ENCODE data around the gene CTNNA3. TPM values are rescaled to one million over a fixed set of nuclear protein-coding genes. Genes with fewer than 3 reads are reported as not detected.

Gene CTNNA3
- total and polyA plus RNA-seq, 4 experiments from 2014 or later: not detected

- H3K27me3 ChIP-seq (ENCODE audit: insufficient read depth, low read length): no peaks in the 10 kb centered on the region
- DNase-seq: no peak
- Mint-ChIP-seq H3K36me3 (no peaks in the 10 kb centered on the region), H3K4me1 (no peaks in the 10 kb centered on the region), H3K4me3 (no peak overlapping the region), H3K27me3 (no peaks in the 10 kb centered on the region), H3K27ac (no peak overlapping the region), H3K9me3 (peaks cover 2 to 9% (median 4%) of the 10 kb centered on the region in 8 donors)
- no peaks in the 10 kb centered on the region for H3K9me3 ChIP-seq (ENCODE audit: control insufficient read depth in 1 of 2, low read length in 2 of 2)
- no peak overlapping the region for H3K4me3 ChIP-seq (ENCODE audit: low read length in 2 of 2)
- intact Hi-C loops (cut with micrococcal nuclease): no loop called here
- no peak overlapping the region for H3K27ac ChIP-seq (ENCODE audit: low read depth, low read length)
- ChIA-PET CTCF (ENCODE audit: partially characterized antibody) (no interaction called here), POLR2A (ENCODE audit: partially characterized antibody) (no interaction called here)
- H3K36me3 ChIP-seq (ENCODE audit: insufficient read depth, low read length): no peaks in the 10 kb centered on the region
- no peaks in the 10 kb centered on the region for H3K4me1 ChIP-seq (ENCODE audit: insufficient read depth, low read length)
These were observed 1238.4 kb downstream of the CTNNA3 start for GRCh38 chr10:66457629-66458028.

DNA sequence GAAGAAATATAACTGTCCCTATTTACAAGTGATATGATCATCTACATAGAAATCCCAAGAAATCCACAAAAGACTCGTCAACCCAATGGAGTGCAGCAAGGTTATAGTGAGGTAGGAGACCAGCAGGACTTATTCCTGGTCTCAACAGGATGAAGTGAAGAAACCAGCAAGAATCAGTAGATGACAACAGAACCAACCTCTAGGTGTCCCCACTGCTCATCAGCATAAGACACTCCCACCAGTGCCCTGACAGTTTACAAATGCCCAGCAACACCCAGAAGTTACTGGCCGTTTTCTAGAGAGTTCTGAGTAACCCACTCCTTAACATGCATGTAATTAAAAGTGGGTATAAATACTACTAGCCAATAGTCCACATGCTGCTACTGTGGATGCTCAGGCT, 1240.7 kb downstream of the CTNNA3 start:
- DNase-seq: no peak
- Histone ChIP-seq H3K27ac (ENCODE audit: low read depth, low read length) (no peak overlapping the region), H3K27me3 (ENCODE audit: insufficient read depth, low read length) (no peaks in the 10 kb centered on the region), H3K4me1 (ENCODE audit: insufficient read depth, low read length) (no peaks in the 10 kb centered on the region), H3K4me3 (ENCODE audit: low read length in 2 of 2) (no peak overlapping the region), H3K36me3 (ENCODE audit: insufficient read depth, low read length) (no peaks in the 10 kb centered on the region), H3K9me3 (ENCODE audit: control insufficient read depth in 1 of 2, low read length in 2 of 2) (no peaks in the 10 kb centered on the region)
- POLR2A ChIA-PET (ENCODE audit: partially characterized antibody): no interaction called here
- intact Hi-C loops (cut with micrococcal nuclease): no loop called here
- H3K9me3 Mint-ChIP-seq: peaks cover 2 to 12% (median 5%) of the 10 kb centered on the region in 8 donors
- H3K27me3 Mint-ChIP-seq: no peaks in the 10 kb centered on the region
- no peaks in the 10 kb centered on the region for H3K4me1 Mint-ChIP-seq
- H3K27ac Mint-ChIP-seq: no peak overlapping the region
- CTCF ChIA-PET (ENCODE audit: partially characterized antibody): no interaction called here
- no peaks in the 10 kb centered on the region for H3K36me3 Mint-ChIP-seq
- no peak overlapping the region for H3K4me3 Mint-ChIP-seq

DNA sequence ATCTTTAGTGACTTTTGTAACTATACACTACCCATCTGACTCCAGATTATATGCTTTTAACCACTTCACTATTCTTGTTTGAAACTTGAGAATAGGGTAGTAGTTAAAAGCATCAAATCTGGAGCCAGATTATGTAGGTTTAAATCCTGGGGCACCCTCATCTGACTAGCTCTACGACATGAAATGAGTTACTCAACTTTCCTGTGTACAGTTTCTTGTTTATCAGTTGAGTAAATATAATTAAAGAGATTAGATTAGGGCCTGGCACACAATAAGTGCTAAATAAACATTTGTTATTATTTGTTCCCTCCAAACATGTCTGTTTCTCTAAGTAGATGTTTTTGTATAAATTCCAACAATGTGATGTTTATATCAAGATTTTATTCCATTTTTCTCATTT, 1255.4 kb downstream of the CTNNA3 start:
- ChIA-PET POLR2A (ENCODE audit: partially characterized antibody) (no interaction called here), CTCF (ENCODE audit: partially characterized antibody) (no interaction called here)
- H3K36me3 Mint-ChIP-seq: no peaks in the 10 kb centered on the region
- H3K4me1 Mint-ChIP-seq: no peaks in the 10 kb centered on the region
- H3K9me3 ChIP-seq (ENCODE audit: control insufficient read depth in 1 of 2, low read length in 2 of 2): no peaks in the 10 kb centered on the region
- no peaks in the 10 kb centered on the region for H3K27me3 ChIP-seq (ENCODE audit: insufficient read depth, low read length)
- no peak overlapping the region for H3K27ac ChIP-seq (ENCODE audit: low read depth, low read length)
- H3K9me3 Mint-ChIP-seq: peaks cover 0 to 22% (median 10%) of the 10 kb centered on the region in 8 donors
- H3K4me3 ChIP-seq (ENCODE audit: low read length in 2 of 2): no peak overlapping the region
- intact Hi-C loops (cut with micrococcal nuclease): no loop called here
- no peaks in the 10 kb centered on the region for H3K4me1 ChIP-seq (ENCODE audit: insufficient read depth, low read length)
- H3K27me3 Mint-ChIP-seq: no peaks in the 10 kb centered on the region
- H3K27ac Mint-ChIP-seq: no peak overlapping the region
- no peak overlapping the region for H3K4me3 Mint-ChIP-seq
- DNase-seq: no peak
- H3K36me3 ChIP-seq (ENCODE audit: insufficient read depth, low read length): no peaks in the 10 kb centered on the region

DNA sequence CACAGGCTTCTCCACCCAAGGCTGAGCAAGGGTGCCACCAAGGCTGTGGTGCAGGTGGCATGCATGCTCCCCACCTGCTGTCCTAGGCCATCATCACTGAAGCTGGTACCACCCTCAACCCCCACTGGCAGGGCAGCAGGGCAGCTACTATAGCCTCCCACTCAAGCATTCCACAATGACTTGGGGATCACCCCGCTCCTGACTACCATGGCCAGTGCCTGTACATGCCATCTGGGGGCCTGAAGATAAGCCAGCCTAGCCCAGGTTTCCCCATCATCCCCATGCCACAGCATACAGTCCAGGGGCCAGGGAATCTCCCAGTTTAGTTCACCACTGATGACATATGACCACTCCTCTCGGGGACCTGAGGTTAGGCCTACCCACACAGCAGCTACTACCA, 1281.1 kb downstream of the CTNNA3 start:
- POLR2A ChIA-PET (ENCODE audit: partially characterized antibody): no interaction called here
- H3K36me3 ChIP-seq (ENCODE audit: insufficient read depth, low read length): no peaks in the 10 kb centered on the region
- no peaks in the 10 kb centered on the region for H3K9me3 ChIP-seq (ENCODE audit: control insufficient read depth in 1 of 2, low read length in 2 of 2)
- DNase-seq: no peak
- intact Hi-C loops (cut with micrococcal nuclease): no loop called here
- CTCF ChIA-PET (ENCODE audit: partially characterized antibody): no interaction called here
- H3K27ac ChIP-seq (ENCODE audit: low read depth, low read length): no peak overlapping the region
- H3K4me1 ChIP-seq (ENCODE audit: insufficient read depth, low read length): no peaks in the 10 kb centered on the region
- H3K4me1 Mint-ChIP-seq: no peaks in the 10 kb centered on the region
- H3K36me3 Mint-ChIP-seq: no peaks in the 10 kb centered on the region
- H3K27me3 Mint-ChIP-seq: no peaks in the 10 kb centered on the region
- no peak overlapping the region for H3K4me3 Mint-ChIP-seq
- no peak overlapping the region for H3K27ac Mint-ChIP-seq
- peaks cover 0 to 11% (median 7%) of the 10 kb centered on the region in 8 donors for H3K9me3 Mint-ChIP-seq
- no peak overlapping the region for H3K4me3 ChIP-seq (ENCODE audit: low read length in 2 of 2)
- H3K27me3 ChIP-seq (ENCODE audit: insufficient read depth, low read length): no peaks in the 10 kb centered on the region

DNA sequence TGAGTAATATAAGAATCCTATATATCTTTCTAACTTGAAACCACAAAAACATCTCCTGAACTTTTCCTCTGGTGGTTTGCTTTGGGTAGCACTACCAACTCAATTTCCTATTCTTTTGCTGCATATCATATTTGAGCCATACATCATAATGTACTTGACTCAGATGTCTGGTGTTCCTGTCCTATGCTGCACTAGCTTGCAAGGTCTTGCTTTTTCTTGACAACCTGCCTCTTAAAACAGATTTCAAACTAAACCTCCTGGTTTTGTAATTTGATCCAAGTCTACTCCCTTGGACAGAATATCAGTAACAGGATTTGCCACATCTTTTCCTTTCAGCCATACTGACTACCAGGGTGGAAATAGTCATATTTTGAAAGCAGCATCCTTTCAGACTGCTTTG, 1290.4 kb downstream of the CTNNA3 start:
- Histone ChIP-seq H3K36me3 (ENCODE audit: insufficient read depth, low read length) (no peaks in the 10 kb centered on the region), H3K27ac (ENCODE audit: low read depth, low read length) (no peak overlapping the region), H3K9me3 (ENCODE audit: control insufficient read depth in 1 of 2, low read length in 2 of 2) (no peaks in the 10 kb centered on the region), H3K4me3 (ENCODE audit: low read length in 2 of 2) (no peak overlapping the region), H3K4me1 (ENCODE audit: insufficient read depth, low read length) (no peaks in the 10 kb centered on the region), H3K27me3 (ENCODE audit: insufficient read depth, low read length) (no peaks in the 10 kb centered on the region)
- Mint-ChIP-seq H3K4me3 (no peak overlapping the region), H3K4me1 (no peaks in the 10 kb centered on the region), H3K9me3 (peaks cover 0 to 10% (median 2%) of the 10 kb centered on the region in 8 donors), H3K27me3 (no peaks in the 10 kb centered on the region), H3K27ac (no peak overlapping the region), H3K36me3 (no peaks in the 10 kb centered on the region)
- no peak for DNase-seq
- intact Hi-C loops (cut with micrococcal nuclease): no loop called here
- POLR2A ChIA-PET (ENCODE audit: partially characterized antibody): no interaction called here
- CTCF ChIA-PET (ENCODE audit: partially characterized antibody): no interaction called here

GRCh38 chr10:66398669-66399068, 1297.3 kb downstream of the CTNNA3 start:
- no peak for DNase-seq
- peaks cover 0 to 3% (median 2%) of the 10 kb centered on the region in 8 donors for H3K9me3 Mint-ChIP-seq
- Histone ChIP-seq H3K4me3 (ENCODE audit: low read length in 2 of 2) (no peak overlapping the region), H3K36me3 (ENCODE audit: insufficient read depth, low read length) (no peaks in the 10 kb centered on the region), H3K27ac (ENCODE audit: low read depth, low read length) (no peak overlapping the region), H3K9me3 (ENCODE audit: control insufficient read depth in 1 of 2, low read length in 2 of 2) (no peaks in the 10 kb centered on the region), H3K4me1 (ENCODE audit: insufficient read depth, low read length) (no peaks in the 10 kb centered on the region), H3K27me3 (ENCODE audit: insufficient read depth, low read length) (no peaks in the 10 kb centered on the region)
- H3K36me3 Mint-ChIP-seq: no peaks in the 10 kb centered on the region
- ChIA-PET CTCF (ENCODE audit: partially characterized antibody) (no interaction called here), POLR2A (ENCODE audit: partially characterized antibody) (no interaction called here)
- no peak overlapping the region for H3K27ac Mint-ChIP-seq
- H3K27me3 Mint-ChIP-seq: no peaks in the 10 kb centered on the region
- H3K4me3 Mint-ChIP-seq: no peak overlapping the region
- H3K4me1 Mint-ChIP-seq: no peaks in the 10 kb centered on the region
- intact Hi-C loops (cut with micrococcal nuclease): no loop called here

DNA sequence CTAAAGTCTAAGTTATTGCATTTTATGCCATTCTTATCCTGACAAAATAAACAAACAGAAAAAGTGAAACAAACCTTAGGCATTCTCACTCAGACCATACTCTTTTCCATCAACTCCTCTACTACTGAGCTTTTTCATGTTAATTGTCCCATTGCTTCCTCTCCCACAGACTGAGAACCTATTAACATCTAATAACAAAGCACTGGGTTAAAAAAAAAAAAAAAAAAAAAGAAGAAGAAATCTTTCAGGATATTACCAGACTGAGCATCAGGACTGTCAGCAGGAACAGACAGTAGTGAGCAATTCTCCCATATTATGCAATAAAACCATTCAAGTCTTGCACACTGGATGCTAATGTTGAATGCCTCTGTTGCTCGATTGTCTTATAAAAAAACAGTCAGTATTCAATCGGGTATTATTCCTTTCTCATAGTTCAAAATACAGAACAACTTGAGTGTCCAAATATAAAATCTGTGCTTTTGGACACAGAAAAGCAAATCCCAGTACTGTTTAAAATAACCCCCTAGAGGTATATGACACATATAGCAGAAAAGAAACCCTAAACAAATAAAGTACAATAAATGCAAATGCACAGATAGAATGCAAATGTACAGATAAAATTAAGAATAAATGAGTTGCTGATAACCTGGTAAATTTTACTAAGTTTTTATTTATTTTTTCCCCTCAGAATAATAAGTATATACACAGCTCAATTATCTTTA, 1301.5 kb downstream of the CTNNA3 start:
- no peaks in the 10 kb centered on the region for H3K9me3 ChIP-seq (ENCODE audit: control insufficient read depth in 1 of 2, low read length in 2 of 2)
- POLR2A ChIA-PET (ENCODE audit: partially characterized antibody): no interaction called here
- peaks cover 0 to 6% (median 0%) of the 10 kb centered on the region in 8 donors for H3K9me3 Mint-ChIP-seq
- no peaks in the 10 kb centered on the region for H3K4me1 ChIP-seq (ENCODE audit: insufficient read depth, low read length)
- intact Hi-C loops (cut with micrococcal nuclease): no loop called here
- no peaks in the 10 kb centered on the region for H3K36me3 Mint-ChIP-seq
- no peaks in the 10 kb centered on the region for H3K4me1 Mint-ChIP-seq
- DNase-seq: no peak
- CTCF ChIA-PET (ENCODE audit: partially characterized antibody): no interaction called here
- no peak overlapping the region for H3K4me3 ChIP-seq (ENCODE audit: low read length in 2 of 2)
- H3K27me3 Mint-ChIP-seq: no peaks in the 10 kb centered on the region
- H3K36me3 ChIP-seq (ENCODE audit: insufficient read depth, low read length): no peaks in the 10 kb centered on the region
- no peak overlapping the region for H3K4me3 Mint-ChIP-seq
- H3K27ac ChIP-seq (ENCODE audit: low read depth, low read length): no peak overlapping the region
- H3K27ac Mint-ChIP-seq: no peak overlapping the region
- H3K27me3 ChIP-seq (ENCODE audit: insufficient read depth, low read length): no peaks in the 10 kb centered on the region

- Mint-ChIP-seq H3K9me3 (peaks cover 0 to 6% (median under 1%) of the 10 kb centered on the region in 8 donors), H3K27me3 (no peaks in the 10 kb centered on the region), H3K36me3 (no peaks in the 10 kb centered on the region), H3K4me1 (no peaks in the 10 kb centered on the region), H3K4me3 (no peak overlapping the region), H3K27ac (no peak overlapping the region)
- no peaks in the 10 kb centered on the region for H3K36me3 ChIP-seq (ENCODE audit: insufficient read depth, low read length)
- ChIA-PET POLR2A (ENCODE audit: partially characterized antibody) (no interaction called here), CTCF (ENCODE audit: partially characterized antibody) (no interaction called here)
- no peaks in the 10 kb centered on the region for H3K4me1 ChIP-seq (ENCODE audit: insufficient read depth, low read length)
- H3K27me3 ChIP-seq (ENCODE audit: insufficient read depth, low read length): no peaks in the 10 kb centered on the region
- intact Hi-C loops (cut with micrococcal nuclease): no loop called here
- no peaks in the 10 kb centered on the region for H3K9me3 ChIP-seq (ENCODE audit: control insufficient read depth in 1 of 2, low read length in 2 of 2)
- H3K4me3 ChIP-seq (ENCODE audit: low read length in 2 of 2): no peak overlapping the region
- DNase-seq: no peak
- H3K27ac ChIP-seq (ENCODE audit: low read depth, low read length): no peak overlapping the region
These were observed 1305.1 kb downstream of the CTNNA3 start for GRCh38 chr10:66390926-66391325.
